ENCODE results near the gene SPECC1L.
A peak's percentile ranks its signal among the peaks of the same experiment; 100 is the strongest.

SPECC1L gene

DNA sequence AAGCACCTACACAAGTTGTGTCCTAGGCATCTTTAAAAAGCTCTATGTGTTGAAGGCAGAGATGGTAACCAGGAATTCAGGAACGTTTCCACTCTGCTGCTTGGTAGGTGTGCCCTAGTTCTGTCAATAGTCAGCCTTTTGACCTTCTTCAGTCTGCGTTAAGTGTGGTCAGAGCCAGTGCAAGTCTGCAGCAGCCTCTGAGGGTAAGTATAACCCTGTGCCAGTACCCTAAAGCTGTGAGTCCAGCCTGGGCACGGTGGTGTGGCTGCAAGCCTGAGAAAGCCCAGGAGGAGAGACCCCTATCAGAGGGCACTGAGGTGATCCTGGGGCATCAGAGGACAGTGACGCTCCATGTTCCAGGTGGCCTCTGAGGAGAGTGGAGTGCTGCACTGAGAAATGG lies 80.0 kb downstream of the SPECC1L start:
- DNase-seq (ENCODE audit: low spot score) = no peak
- TF ChIP-seq, protein P1, sequence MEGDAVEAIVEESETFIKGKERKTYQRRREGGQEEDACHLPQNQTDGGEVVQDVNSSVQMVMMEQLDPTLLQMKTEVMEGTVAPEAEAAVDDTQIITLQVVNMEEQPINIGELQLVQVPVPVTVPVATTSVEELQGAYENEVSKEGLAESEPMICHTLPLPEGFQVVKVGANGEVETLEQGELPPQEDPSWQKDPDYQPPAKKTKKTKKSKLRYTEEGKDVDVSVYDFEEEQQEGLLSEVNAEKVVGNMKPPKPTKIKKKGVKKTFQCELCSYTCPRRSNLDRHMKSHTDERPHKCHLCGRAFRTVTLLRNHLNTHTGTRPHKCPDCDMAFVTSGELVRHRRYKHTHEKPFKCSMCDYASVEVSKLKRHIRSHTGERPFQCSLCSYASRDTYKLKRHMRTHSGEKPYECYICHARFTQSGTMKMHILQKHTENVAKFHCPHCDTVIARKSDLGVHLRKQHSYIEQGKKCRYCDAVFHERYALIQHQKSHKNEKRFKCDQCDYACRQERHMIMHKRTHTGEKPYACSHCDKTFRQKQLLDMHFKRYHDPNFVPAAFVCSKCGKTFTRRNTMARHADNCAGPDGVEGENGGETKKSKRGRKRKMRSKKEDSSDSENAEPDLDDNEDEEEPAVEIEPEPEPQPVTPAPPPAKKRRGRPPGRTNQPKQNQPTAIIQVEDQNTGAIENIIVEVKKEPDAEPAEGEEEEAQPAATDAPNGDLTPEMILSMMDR (conservative IDR thresholded peaks at IDR 0.05; ENCODE audit: low read depth) = no peak
- no peak overlapping the region for H3K27ac ChIP-seq
- POLR2A ChIA-PET (ENCODE audit: low non-redundant PET) = no interaction called here
- CTCF ChIA-PET = no interaction called here

DNA sequence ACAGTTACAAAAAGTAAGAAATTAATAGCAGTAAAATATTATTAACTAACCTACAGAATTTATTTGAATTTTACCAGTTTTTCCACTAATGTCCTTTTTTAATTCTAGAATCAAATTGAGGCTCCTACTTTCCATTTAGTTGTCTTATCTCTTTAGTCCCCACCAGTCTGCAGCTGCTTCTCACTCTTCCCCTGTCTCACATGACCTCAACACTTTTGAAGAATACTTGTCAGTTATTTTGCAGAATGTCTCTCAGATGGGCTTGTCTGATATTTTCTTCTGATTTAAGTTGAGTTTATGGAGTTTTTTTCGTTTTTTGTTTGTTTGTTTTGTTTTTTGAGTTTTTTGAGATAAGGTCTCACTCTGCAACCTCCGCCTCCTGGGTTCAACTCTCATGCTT lies 82.5 kb downstream of the SPECC1L start:
- DNase-seq (ENCODE audit: low spot score) = no peak
- TF ChIP-seq, protein P1 (conservative IDR thresholded peaks at IDR 0.05; ENCODE audit: low read depth) = no peak
- ChIA-PET POLR2A (ENCODE audit: low non-redundant PET) (no interaction called here), CTCF (interaction anchor here (0.6 kb wide), 1 partner anchor 9 kb away, joined by 3 read pairs; no protein-coding TSS in a partner anchor)
- no peak overlapping the region for H3K27ac ChIP-seq

GRCh38 chr22:24355574-24355973 lies 84.9 kb downstream of the SPECC1L start:
- DNase-seq (ENCODE audit: low spot score) = peak; percentile 0
- ChIA-PET CTCF (no interaction called here), POLR2A (ENCODE audit: low non-redundant PET) (no interaction called here)
- no peak overlapping the region for H3K27ac ChIP-seq
- TF ChIP-seq, protein P1 (conservative IDR thresholded peaks at IDR 0.05; ENCODE audit: low read depth) = no peak

DNA sequence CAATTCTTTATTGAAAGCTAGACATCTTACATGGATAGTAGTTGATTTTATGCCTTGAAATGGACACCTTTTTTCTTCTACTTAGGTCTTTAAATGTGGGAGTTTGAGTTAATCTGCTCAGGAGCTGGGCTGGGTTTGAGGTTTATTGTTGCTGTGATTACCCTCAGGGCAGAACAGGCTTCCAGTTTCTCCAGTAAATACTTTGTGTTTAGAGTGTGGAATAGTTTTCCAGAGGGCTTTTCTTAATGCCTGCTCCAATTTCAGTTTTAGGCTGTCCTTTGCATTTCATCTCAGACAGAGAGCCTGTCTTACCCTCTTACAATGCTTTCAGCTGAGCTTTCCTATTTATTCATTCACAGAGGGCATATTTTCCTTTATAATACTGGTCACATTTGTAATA lies 86.9 kb downstream of the SPECC1L start:
- TF ChIP-seq, protein P1 (conservative IDR thresholded peaks at IDR 0.05; ENCODE audit: low read depth) = no peak
- H3K27ac ChIP-seq = no peak overlapping the region
- CTCF ChIA-PET = no interaction called here
- POLR2A ChIA-PET (ENCODE audit: low non-redundant PET) = no interaction called here
- DNase-seq (ENCODE audit: low spot score) = no peak

- TF ChIP-seq, protein P1 (conservative IDR thresholded peaks at IDR 0.05; ENCODE audit: low read depth) = no peak
- no peak for DNase-seq (ENCODE audit: low spot score)
- POLR2A ChIA-PET (ENCODE audit: low non-redundant PET) = no interaction called here
- CTCF ChIA-PET = no interaction called here
- no peak overlapping the region for H3K27ac ChIP-seq
Observed at GRCh38 chr22:24358105-24358836, 87.6 kb downstream of the SPECC1L start.

DNA sequence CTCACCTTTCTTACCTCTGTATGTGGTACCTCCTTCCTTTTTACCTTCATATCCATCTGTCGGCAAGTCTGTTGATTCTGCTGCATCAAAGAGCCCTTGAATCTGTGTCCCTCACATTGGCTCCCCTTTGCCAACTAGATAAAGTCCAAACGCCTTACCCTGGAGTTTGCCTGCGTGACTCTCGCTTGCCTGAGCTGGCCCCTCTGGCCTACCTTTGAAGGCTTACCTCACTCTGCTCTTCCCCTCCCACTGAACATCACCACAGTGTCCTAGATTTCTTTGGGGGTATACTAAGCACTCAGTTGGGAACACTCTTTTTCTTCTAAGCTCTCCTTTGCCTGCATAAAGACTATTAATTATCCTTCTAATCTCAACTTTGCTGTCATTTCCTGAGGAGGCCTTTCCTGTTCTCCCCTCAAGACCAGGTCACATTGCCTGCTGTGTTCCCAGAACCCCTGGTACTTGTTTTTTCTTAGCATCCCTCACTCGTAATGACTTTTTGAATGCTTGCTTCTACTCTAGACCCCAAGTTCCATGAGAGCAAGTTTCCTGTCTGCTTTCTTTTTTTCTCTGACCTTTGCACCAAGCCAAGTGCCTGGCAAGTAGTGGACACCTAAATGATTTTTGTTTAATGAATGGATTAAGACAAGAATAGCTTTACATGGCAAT lies 89.0 kb downstream of the SPECC1L start:
- H3K27ac ChIP-seq = no peak overlapping the region
- ChIA-PET POLR2A (ENCODE audit: low non-redundant PET) (no interaction called here), CTCF (no interaction called here)
- DNase-seq (ENCODE audit: low spot score) = no peak
- TF ChIP-seq, protein P1 (conservative IDR thresholded peaks at IDR 0.05; ENCODE audit: low read depth) = no peak

All from RWPE1 (cell line).